GM12878 (cell line): ENCODE results near the gene TEAD4. TPM values are rescaled to one million over a fixed set of nuclear protein-coding genes. Genes with fewer than 3 reads are reported as not detected.

ENCODE experiments used
- ATAC-seq: fragments of 200-7000 bp; cut with Tn5 transposase; 3 replicates; pipeline ENCODE4 v1.9.1; 2020; ENCODE audit warnings: mild to moderate bottlenecking, moderate library complexity
- BruUV-seq: library from RNA; stranded (reverse); fragments of 400-500 nt; replicated peaks from 2 replicates; lab custom pipeline; 2021; lab: Mats Ljungman, UMichigan
- CTCF ChIA-PET: fragments of 300-600 bp; sonication (Branson Sonifier 250); formaldehyde crosslinking; extraction: SDS; loops from one replicate; lab custom pipeline; 2021; ENCODE audit warnings: inconsistent platforms; lab: Yijun Ruan, JAX
- POLR2A ChIA-PET: fragments of 350-600 bp; formaldehyde crosslinking; extraction: SDS; loops from one replicate; lab custom pipeline; 2021; ENCODE audit warnings: inconsistent platforms; lab: Charles Lee
- RAD21 ChIA-PET: fragments of 300-600 bp; sonication (Branson Sonifier 250); formaldehyde crosslinking; loops from one replicate; lab custom pipeline; 2023; ENCODE audit warnings: antibody characterized with exemption; ENCODE audit not compliant: unreplicated experiment; lab: Charles Lee
- SMC1A ChIA-PET: fragments of 300-600 bp; sonication (Branson Sonifier 250); formaldehyde crosslinking; loops from one replicate; lab custom pipeline; 2023; ENCODE audit not compliant: unreplicated experiment, uncharacterized antibody; lab: Charles Lee
- DNase-seq: peaks from one replicate; pipeline ENCODE4 v3.0.0-alpha.2; 2011; ENCODE audit warnings: low read depth, low spot score
- FAIRE-seq: peaks from 3 replicates; lab custom pipeline; 2011; peaks lifted over from hg19 to GRCh38; lab: Jason Lieb, UNC
- H2AFZ ChIP-seq: 2 replicates; pipeline ENCODE4 v1.6.0; 2011; ENCODE audit warnings: low read depth, low read length, control low read depth; ENCODE audit not compliant: control insufficient read depth
- H3K27ac ChIP-seq: 2 replicates; pipeline ENCODE4 v1.5.1; 2011; ENCODE audit warnings: control low read depth; ENCODE audit not compliant: control insufficient read depth, insufficient read depth
- H3K27me3 ChIP-seq, 2 experiments: replicated peaks in 1 of 2; 2 replicates each; pipeline versions ENCODE4 v1.6.0 to v1.6.1; 2011; ENCODE audit warnings: low read length in 1 of 2; ENCODE audit not compliant: control insufficient read depth in 2 of 2, insufficient read depth in 2 of 2
- H3K36me3 ChIP-seq, 2 experiments: 2 replicates each; pipeline ENCODE4 v1.5.1; 2011; ENCODE audit warnings: low read length in 1 of 2; ENCODE audit not compliant: control insufficient read depth in 2 of 2, insufficient read depth in 2 of 2
- H3K4me1 ChIP-seq: 2 replicates; pipeline ENCODE4 v1.6.1; 2011; ENCODE audit warnings: mild to moderate bottlenecking, low read length, moderate library complexity, mixed read lengths; ENCODE audit not compliant: control insufficient read depth, insufficient read depth
- H3K4me2 ChIP-seq: 2 replicates; pipeline ENCODE4 v1.6.0; 2011; ENCODE audit warnings: control low read depth; ENCODE audit not compliant: control insufficient read depth, insufficient read depth
- H3K4me3 ChIP-seq: fragments of 200-600 bp; sonication (generic); 2 replicates; pipeline ENCODE4 v1.5.1; 2016
- H3K79me2 ChIP-seq: 2 replicates; pipeline ENCODE4 v1.6.0; 2011; ENCODE audit warnings: low read length; ENCODE audit not compliant: control insufficient read depth, insufficient read depth
- H3K9ac ChIP-seq: 2 replicates; pipeline ENCODE4 v1.8.0; 2011; ENCODE audit warnings: low read length, control low read depth, mixed read lengths; ENCODE audit not compliant: control insufficient read depth, insufficient read depth
- H3K9me3 ChIP-seq: replicated peaks from 3 replicates; pipeline ENCODE4 v1.5.1; 2011; ENCODE audit warnings: mild to moderate bottlenecking, low read length; ENCODE audit not compliant: control insufficient read depth, insufficient read depth
- H4K20me1 ChIP-seq: 2 replicates; pipeline ENCODE4 v1.6.0; 2011; ENCODE audit not compliant: control insufficient read depth, insufficient read depth
- CREM ChIP-seq: IDR thresholded peaks from 2 replicates; pipeline ENCODE4 v1.6.1; 2014; ENCODE audit warnings: antibody characterized with exemption, low read depth
- E4F1 ChIP-seq: fragments of 450-650 bp; IDR thresholded peaks from 2 replicates; pipeline ENCODE4 v1.6.1; 2018; ENCODE audit warnings: borderline replicate concordance, mild to moderate bottlenecking; ENCODE audit not compliant: partially characterized antibody
- EED ChIP-seq: sonication (generic); IDR thresholded peaks from 2 replicates; pipeline ENCODE4 v1.6.1; 2016; ENCODE audit warnings: antibody characterized with exemption, low read depth
- EZH2 ChIP-seq: IDR thresholded peaks from 2 replicates; pipeline ENCODE4 v1.6.1; 2012; ENCODE audit warnings: low read depth, mild to moderate bottlenecking, control low read depth, inconsistent platforms, low read length, borderline replicate concordance; ENCODE audit not compliant: control insufficient read depth
- GABPA ChIP-seq: IDR thresholded peaks from 2 replicates; pipeline ENCODE4 v1.6.1; 2014; ENCODE audit warnings: antibody characterized with exemption, low read depth, mild to moderate bottlenecking, inconsistent platforms
- IKZF2 ChIP-seq, 2 experiments: fragments of 450-650 bp; IDR thresholded peaks; 2 replicates each; pipeline ENCODE4 v1.6.1; 2017; ENCODE audit warnings: mild to moderate bottlenecking in 2 of 2, moderate library complexity in 2 of 2
- MTA2 ChIP-seq: fragments of 450-650 bp; IDR thresholded peaks from 2 replicates; pipeline ENCODE4 v1.6.1; 2016; ENCODE audit warnings: low read depth, mild to moderate bottlenecking, moderate library complexity
- NFYB ChIP-seq: IDR thresholded peaks from 2 replicates; pipeline ENCODE4 v1.6.1; 2011; ENCODE audit warnings: low read depth, mild to moderate bottlenecking, low read length, improper control_type of control experiment, moderate library complexity; ENCODE audit not compliant: insufficient read depth
- NKRF ChIP-seq: fragments of 450-650 bp; conservative IDR thresholded peaks from 2 replicates; pipeline ENCODE4 v1.6.1; 2017; ENCODE audit warnings: mild to moderate bottlenecking, moderate library complexity
- PML ChIP-seq: IDR thresholded peaks from 2 replicates; pipeline ENCODE4 v1.6.1; 2012; ENCODE audit warnings: low read length, inconsistent platforms
- SMARCA5 ChIP-seq: fragments of 450-650 bp; IDR thresholded peaks from 2 replicates; pipeline ENCODE4 v1.6.1; 2017; ENCODE audit warnings: mild to moderate bottlenecking
- WGBS: methylation state at CpG from one replicate; pipeline ENCODE4 v1.1.6; 2016; ENCODE audit warnings: low lambda C conversion rate; ENCODE audit not compliant: insufficient replicate concordance, insufficient coverage; ENCODE audit errors: missing lambda C conversion rate; 5-methylcytosine and 5-hydroxymethylcytosine counted together
- in situ Hi-C: fragments of 300-500 bp; cut with MboI; formaldehyde crosslinking; loops from 9 replicates; pipeline ENCODE4 v1.14.3; 2018; ENCODE audit warnings: mixed read lengths
- intact Hi-C: fragments of 100-400 bp; cut with micrococcal nuclease; formaldehyde crosslinking; loops from one replicate; pipeline ENCODE4 v1.14.2; 2022; ENCODE audit not compliant: unreplicated experiment
- polyA plus RNA-seq, 11 experiments: library from polyadenylated mRNA; depleted of rRNA in 4 of 11; unstranded in 6 of 11; stranded (reverse) in 5 of 11; fragments of >200 nt; fragmentation: Nextera tagmentation in 4 of 11; fragmentation: Illumina TruSeq in 1 of 11; extraction: Ambion mirVana in 4 of 11; extraction: Trizol in 1 of 11; gene quantifications; 1 replicate in 1 of 11; 2 replicates in 10 of 11; pipeline versions ENCODE4 v1.2.1 to v1.2.3, GENCODE V29; 2011 to 2016; ENCODE audit warnings: inconsistent platforms in 2 of 11, missing spikeins in 2 of 11, low read depth in 1 of 11
- total RNA-seq, 4 experiments: library from RNA; depleted of rRNA in 3 of 4; stranded (reverse); fragments of >200 nt in 3 of 4; fragmentation: Illumina TruSeq in 1 of 4; extraction: Trizol in 1 of 4; gene quantifications; 2 replicates each; pipeline versions ENCODE4 v1.2.1 to v1.2.3, GENCODE V29; 2013 to 2021

The TEAD4 gene
- total and polyA plus RNA-seq, 10 of the 15 experiments (the other 5 are each of a cell fraction or from before 2014, with no cell fraction given) = 0.04 to 0.68 (median 0.31) TPM; not detected in 4

GRCh38 chr12:3045494-3045893 lies 86.3 kb downstream of the TEAD4 start:
- in situ Hi-C loops = no loop called here
- Histone ChIP-seq H3K9me3 (no peaks in the 10 kb centered on the region), H4K20me1 (no peaks in the 10 kb centered on the region), H3K27me3 (peaks cover 0 to 2% of the 10 kb centered on the region in 2 experiments; a peak in 1 of 4 replicates), H3K4me2 (no peak overlapping the region), H3K9ac (no peak overlapping the region), H3K36me3 (no peaks in the 10 kb centered on the region), H3K79me2 (no peaks in the 10 kb centered on the region), H3K27ac (no peak overlapping the region), H2AFZ (no peak overlapping the region), H3K4me3 (no peak overlapping the region), H3K4me1 (no peaks in the 10 kb centered on the region)
- ChIA-PET SMC1A (no interaction called here), CTCF (interaction anchor here (0.6 kb wide), 1 partner anchor 75 kb away, joined by 3 read pairs; no protein-coding TSS in a partner anchor), RAD21 (no interaction called here)
- no peak for DNase-seq
- no TSS peak for BruUV-seq
- intact Hi-C loops = no loop called here
- WGBS = 29% methylated on average over 5 of the region's 5 CpGs
- no peak for TF ChIP-seq EED
- no peak for TF ChIP-seq SMARCA5
- no peak for TF ChIP-seq IKZF2 (IDR thresholded peaks at IDR 0.05)
- no peak for TF ChIP-seq MTA2
- no peak for TF ChIP-seq NKRF
- no peak for TF ChIP-seq PML
- no peak for TF ChIP-seq CREM
- TF ChIP-seq E4F1 = no peak
- no peak for TF ChIP-seq EZH2
- TF ChIP-seq GABPA = no peak
- TF ChIP-seq NFYB = no peak
- TF ChIP-seq, all 136 proteins: peak for 0
- ATAC-seq (no peak), FAIRE-seq (no peak)
- POLR2A ChIA-PET = no interaction called here
